NCI-H2029 treated with DMSO at 0.1 percent for 48 hours (cell line): Measurements from ENCODE around the gene TM4SF20.

Experiments used
- DNase-seq: peaks from one replicate; lab custom pipeline; 2025; lab: John Stamatoyannopoulos, UW

TM4SF20 gene

GRCh38 chr2:227320305-227321094 lies 58.6 kb downstream of the TM4SF20 start:
- DNase-seq, result no peak

GRCh38 chr2:227317834-227318233 lies 61.3 kb downstream of the TM4SF20 start:
- no peak for DNase-seq

GRCh38 chr2:227313310-227313709 lies 65.8 kb downstream of the TM4SF20 start:
- DNase-seq, result no peak

GRCh38 chr2:227312579-227312978 lies 66.5 kb downstream of the TM4SF20 start:
- DNase-seq, result no peak
